Spleen (tissue), 7 donors: Measurements from ENCODE around the gene ZFHX2.

Experiments
- CTCF ChIP-seq, 11 experiments: fragments of 200-600 bp in 7 of 11; fragments of 450-650 bp in 4 of 11; sonication (generic) in 4 of 11; IDR thresholded peaks in 8 of 11; conservative IDR thresholded peaks in 3 of 11; 1 replicate in 7 of 11; 2 replicates in 4 of 11; pipeline versions ENCODE4 v1.4.0 to v1.8.0; 2016 to 2021; ENCODE audit warnings: antibody characterized with exemption in 11 of 11, inconsistent platforms in 4 of 11, mild to moderate bottlenecking in 1 of 11
- POLR2A ChIP-seq, 3 donors: fragments of 450-650 bp; IDR thresholded peaks; one replicate each; pipeline ENCODE4 v1.5.1; 2017; ENCODE audit warnings: antibody characterized with exemption in 3 of 3, mild to moderate bottlenecking in 1 of 3
- POLR2AphosphoS5 ChIP-seq, 3 donors: sonication (generic); formaldehyde crosslinking; IDR thresholded peaks; one replicate each; pipeline ENCODE4 v1.5.1; 2017; ENCODE audit warnings: antibody characterized with exemption in 3 of 3
- donor health status: DM: no; HTN: no; CAD: no; lungs with moderate emphysema.
- donor health status: DM: no; HTN: no; CAD: no.
- donor health status: DM: no; HTN: no; CAD: no.

- TF ChIP-seq CTCF (IDR thresholded peaks at IDR 0.05 in 8 of 11, conservative IDR thresholded peaks at IDR 0.05 in 3 of 11) (no peak), POLR2A (IDR thresholded peaks at IDR 0.05) (no peak), POLR2AphosphoS5 (IDR thresholded peaks at IDR 0.05) (no peak)
These were observed 37.5 kb downstream of the ZFHX2 start for GRCh38 chr14:23513818-23514643.
